Retinal pigment epithelial cell (primary cell): Measurements from ENCODE around the gene SIL1.

ENCODE experiments used
- DNase-seq: peaks from one replicate; pipeline ENCODE4 v3.0.0-alpha.2; 2010; ENCODE audit warnings: low read depth
- H3K4me3 ChIP-seq: 2 replicates; pipeline ENCODE4 v1.5.1; 2011; ENCODE audit warnings: mild to moderate bottlenecking, low read length, control low read depth, moderate library complexity
- TF ChIP-seq, protein P1 (sequence below): conservative IDR thresholded peaks from 2 replicates; pipeline ENCODE4 v1.5.1; 2011; ENCODE audit warnings: low read depth, low read length, control low read depth, inconsistent platforms

Gene SIL1

GRCh38 chr5:139197710-139198669 is at the start of gene SIL1:
Gene SIL1 (minus strand): TSS chr5:139198368. CDS start chr5:139127843, 70,525 bp downstream.
- peak; percentile 73 for DNase-seq
- TF ChIP-seq, protein P1, sequence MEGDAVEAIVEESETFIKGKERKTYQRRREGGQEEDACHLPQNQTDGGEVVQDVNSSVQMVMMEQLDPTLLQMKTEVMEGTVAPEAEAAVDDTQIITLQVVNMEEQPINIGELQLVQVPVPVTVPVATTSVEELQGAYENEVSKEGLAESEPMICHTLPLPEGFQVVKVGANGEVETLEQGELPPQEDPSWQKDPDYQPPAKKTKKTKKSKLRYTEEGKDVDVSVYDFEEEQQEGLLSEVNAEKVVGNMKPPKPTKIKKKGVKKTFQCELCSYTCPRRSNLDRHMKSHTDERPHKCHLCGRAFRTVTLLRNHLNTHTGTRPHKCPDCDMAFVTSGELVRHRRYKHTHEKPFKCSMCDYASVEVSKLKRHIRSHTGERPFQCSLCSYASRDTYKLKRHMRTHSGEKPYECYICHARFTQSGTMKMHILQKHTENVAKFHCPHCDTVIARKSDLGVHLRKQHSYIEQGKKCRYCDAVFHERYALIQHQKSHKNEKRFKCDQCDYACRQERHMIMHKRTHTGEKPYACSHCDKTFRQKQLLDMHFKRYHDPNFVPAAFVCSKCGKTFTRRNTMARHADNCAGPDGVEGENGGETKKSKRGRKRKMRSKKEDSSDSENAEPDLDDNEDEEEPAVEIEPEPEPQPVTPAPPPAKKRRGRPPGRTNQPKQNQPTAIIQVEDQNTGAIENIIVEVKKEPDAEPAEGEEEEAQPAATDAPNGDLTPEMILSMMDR = no peak
- peak within 1 kb of the TSS; percentile 81 for H3K4me3 ChIP-seq

- DNase-seq = no peak
- TF ChIP-seq, protein P1 = no peak
- H3K4me3 ChIP-seq = no peak overlapping the region
Measured at GRCh38 chr5:139246394-139246793, 48.2 kb upstream of the SIL1 start.

- TF ChIP-seq, protein P1 = no peak
- no peak overlapping the region for H3K4me3 ChIP-seq
- DNase-seq = no peak
Measured at GRCh38 chr5:139245637-139246339, 47.6 kb upstream of the SIL1 start.

DNA sequence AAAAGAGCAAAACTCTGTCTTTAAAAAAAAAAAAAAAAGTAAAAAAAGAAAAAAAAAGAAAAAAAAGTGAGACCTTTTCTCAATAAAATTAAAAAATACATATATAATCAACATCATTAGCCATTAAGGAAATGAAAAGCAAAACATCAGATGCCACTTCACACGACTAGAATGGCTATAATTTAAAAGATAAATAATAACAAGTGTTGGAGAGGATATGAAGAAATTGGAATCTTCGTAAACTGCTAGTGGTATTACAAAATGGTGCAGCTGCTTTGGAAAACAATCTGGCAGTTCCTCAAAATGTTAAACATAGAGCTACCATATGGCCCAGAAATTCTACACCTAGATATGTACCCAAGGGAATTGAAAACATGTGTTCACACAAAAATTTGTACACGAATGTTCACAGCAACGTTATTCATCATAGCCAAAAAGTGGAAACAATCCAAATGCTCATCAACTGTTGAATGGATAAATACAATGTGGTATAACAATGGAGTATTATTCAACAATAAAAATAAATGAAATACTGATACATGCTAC is 45.3 kb upstream of the SIL1 start:
- no peak overlapping the region for H3K4me3 ChIP-seq
- no peak for DNase-seq
- TF ChIP-seq, protein P1 = no peak

DNA sequence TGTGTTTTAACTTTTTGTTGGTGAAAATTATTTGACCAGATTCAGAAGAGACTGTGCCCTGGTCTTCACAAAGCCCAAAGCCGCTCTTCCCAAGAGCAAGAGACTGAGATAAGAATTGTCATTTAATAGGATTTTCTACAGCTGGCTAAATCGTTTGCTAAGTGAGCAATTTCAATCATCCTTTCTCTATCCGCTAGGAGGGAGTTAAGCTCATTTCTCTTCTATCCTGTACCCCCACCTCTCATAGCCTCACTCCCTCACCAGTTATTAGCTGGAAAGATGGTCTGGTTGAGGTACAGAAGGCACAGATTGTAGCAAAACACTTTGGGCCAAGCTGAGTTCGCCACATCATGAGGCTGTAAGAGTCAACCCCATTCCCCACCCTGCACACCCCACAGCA is 43.0 kb upstream of the SIL1 start:
- DNase-seq = no peak
- TF ChIP-seq, protein P1 = no peak
- H3K4me3 ChIP-seq = no peak overlapping the region

- TF ChIP-seq, protein P1 = no peak
Measured at GRCh38 chr5:139236479-139236878, 38.3 kb upstream of the SIL1 start.

More at GRCh38 chr5:139236479-139236878, 38.3 kb upstream of the SIL1 start:
- no peak overlapping the region for H3K4me3 ChIP-seq
- DNase-seq = no peak
